ENCODE measurements around the gene COX10.

DNA sequence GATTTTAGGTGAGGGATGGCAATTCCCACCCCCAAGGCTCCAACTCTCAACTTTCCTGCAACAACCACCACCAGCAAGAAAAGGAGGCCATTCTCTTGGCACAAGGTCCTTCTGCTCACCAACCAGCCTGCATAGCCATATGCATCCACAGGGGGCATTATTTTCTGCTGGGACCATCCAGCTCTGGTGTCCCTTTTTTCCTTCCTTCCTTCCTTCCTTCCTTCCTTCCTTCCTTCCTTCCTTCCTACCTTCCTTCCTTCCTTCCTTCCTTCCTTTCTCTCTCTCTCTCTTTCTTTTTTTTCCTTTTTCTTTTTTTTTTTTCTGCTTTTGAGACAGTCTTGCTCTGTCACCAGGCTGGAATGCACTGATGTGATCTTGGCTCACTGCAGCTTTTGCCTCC is 21.1 kb upstream of the COX10 start:
- TF ChIP-seq, protein P1, sequence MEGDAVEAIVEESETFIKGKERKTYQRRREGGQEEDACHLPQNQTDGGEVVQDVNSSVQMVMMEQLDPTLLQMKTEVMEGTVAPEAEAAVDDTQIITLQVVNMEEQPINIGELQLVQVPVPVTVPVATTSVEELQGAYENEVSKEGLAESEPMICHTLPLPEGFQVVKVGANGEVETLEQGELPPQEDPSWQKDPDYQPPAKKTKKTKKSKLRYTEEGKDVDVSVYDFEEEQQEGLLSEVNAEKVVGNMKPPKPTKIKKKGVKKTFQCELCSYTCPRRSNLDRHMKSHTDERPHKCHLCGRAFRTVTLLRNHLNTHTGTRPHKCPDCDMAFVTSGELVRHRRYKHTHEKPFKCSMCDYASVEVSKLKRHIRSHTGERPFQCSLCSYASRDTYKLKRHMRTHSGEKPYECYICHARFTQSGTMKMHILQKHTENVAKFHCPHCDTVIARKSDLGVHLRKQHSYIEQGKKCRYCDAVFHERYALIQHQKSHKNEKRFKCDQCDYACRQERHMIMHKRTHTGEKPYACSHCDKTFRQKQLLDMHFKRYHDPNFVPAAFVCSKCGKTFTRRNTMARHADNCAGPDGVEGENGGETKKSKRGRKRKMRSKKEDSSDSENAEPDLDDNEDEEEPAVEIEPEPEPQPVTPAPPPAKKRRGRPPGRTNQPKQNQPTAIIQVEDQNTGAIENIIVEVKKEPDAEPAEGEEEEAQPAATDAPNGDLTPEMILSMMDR (IDR thresholded peaks at IDR 0.05) = peak in 4 of 6 experiments; percentile 19 to 51 (median 35)
- TF ChIP-seq POLR2A (IDR thresholded peaks at IDR 0.05) = no peak
